Adrenal gland (tissue), 12 donors: ENCODE data around the gene ABCA1. TPM values are rescaled to one million over a fixed set of nuclear protein-coding genes. Genes with fewer than 3 reads are reported as not detected.
"Not testable (repeated sequence)": the region's sequence is repeated elsewhere in the genome, so short reads cannot be mapped to it uniquely, and the experiment has no call there.

Experiments used
- DNase-seq, 7 donors: peaks; one replicate each; pipeline ENCODE4 v3.0.0-alpha.2; 2019 to 2020
- H3K27ac ChIP-seq, 5 donors: fragments of 200-600 bp; sonication (generic) in 4 of 5; 1 replicate in 3 of 5; 2 replicates in 2 of 5; pipeline versions ENCODE4 v1.5.1 to v1.8.0; 2016 to 2020; ENCODE audit warnings: mild to moderate bottlenecking in 1 of 5
- H3K27me3 ChIP-seq: fragments of 200-600 bp; 2 replicates; pipeline ENCODE4 v1.8.0; 2021
- H3K36me3 ChIP-seq, 2 donors: fragments of 200-600 bp; replicated peaks in 1 of 2; 1 replicate in 1 of 2; 2 replicates in 1 of 2; pipeline versions ENCODE4 v1.5.1 to v1.8.0; 2018 to 2022
- H3K4me1 ChIP-seq, 2 donors: fragments of 200-600 bp; replicated peaks in 1 of 2; 1 replicate in 1 of 2; 2 replicates in 1 of 2; pipeline versions ENCODE4 v1.5.1 to v1.8.0; 2018 to 2021
- H3K4me3 ChIP-seq, 4 donors: fragments of 200-600 bp; sonication (generic) in 3 of 4; one replicate each; pipeline ENCODE4 v1.5.1; 2016 to 2018
- H3K9me3 ChIP-seq, 3 donors: fragments of 200-600 bp; sonication (generic) in 1 of 3; replicated peaks in 1 of 3; 1 replicate in 2 of 3; 2 replicates in 1 of 3; pipeline versions ENCODE4 v1.5.1 to v1.8.0; 2016 to 2021
- POLR2A ChIP-seq, 2 donors: fragments of 450-650 bp; IDR thresholded peaks; one replicate each; pipeline ENCODE4 v1.6.1; 2017; ENCODE audit warnings: antibody characterized with exemption in 2 of 2, mild to moderate bottlenecking in 2 of 2, moderate library complexity in 1 of 2
- WGBS, 4 donors: extraction: QIAGEN DNeasy Blood & Tissue Kit in 2 of 4; methylation state at CpG; one replicate each; pipeline versions ENCODE4 v1.1.5 to v1.1.7; 2013 to 2017; 5-methylcytosine and 5-hydroxymethylcytosine counted together
- intact Hi-C, 2 donors: fragments of 100-400 bp; cut with DNase I; formaldehyde crosslinking; loops; one replicate each; pipeline versions ENCODE4 v1.14.1 to v1.15.0; 2022 to 2023
- polyA plus RNA-seq, 3 donors: library from polyadenylated mRNA; stranded (reverse); fragments of 200-250 nt in 2 of 3; fragments of 350-450 nt in 1 of 3; fragmentation: Illumina TruSeq in 1 of 3; extraction: RNeasy Lipid Tissue Mini Kit (QIAGEN cat#74804) in 1 of 3; gene quantifications; one replicate each; pipeline ENCODE4 v1.2.3, GENCODE V29; 2013 to 2014
- total RNA-seq, 9 donors: library from RNA; depleted of rRNA in 4 of 9; stranded (reverse); fragments of >200 nt in 4 of 9; fragments of 120-200 nt in 1 of 9; fragmentation: NEBNext Ultra II Directional in 1 of 9; extraction: Animal tissue kit (Norgen Biotek cat#: 25700) in 1 of 9; gene quantifications; one replicate each; pipeline versions ENCODE4 v1.1.0 to v1.2.4, GENCODE V29; 2013 to 2023
- TF ChIP-seq, protein P1 (sequence below), 6 experiments: fragments of 450-650 bp in 4 of 6; fragments of 200-600 bp in 2 of 6; sonication (generic) in 1 of 6; IDR thresholded peaks; 1 replicate in 5 of 6; 2 replicates in 1 of 6; pipeline versions ENCODE4 v1.5.1 to v1.8.0; 2016 to 2021; ENCODE audit warnings: antibody characterized with exemption in 6 of 6, mild to moderate bottlenecking in 2 of 6, moderate library complexity in 1 of 6
- donor health status: healthy with polysubstance abuse.
- donor health status: Bipolar disorder and iron deficiency.
- donor health status: DM: yes; HTN: yes; CAD: no.
- donor health status: DM: no; HTN: no; CAD: no.
- donor health status: DM: no; HTN: no; CAD: no.
- donor health status: DM: yes; HTN: yes; CAD: no.

The ABCA1 gene
- total and polyA plus RNA-seq, 12 donors, result 26.8 to 446 (median 134) TPM

- peaks cover 49 to 54% of the 10 kb centered on the region in 2 donors for H3K4me1 ChIP-seq
- no peak overlapping the region for H3K4me3 ChIP-seq
- no peaks in the 10 kb centered on the region for H3K27me3 ChIP-seq
- WGBS, 4 donors, result 78 to 85% (median 83%) methylated on average over 5 of the region's 5 CpGs
- no peak for TF ChIP-seq POLR2A (IDR thresholded peaks at IDR 0.05)
- TF ChIP-seq, protein P1, sequence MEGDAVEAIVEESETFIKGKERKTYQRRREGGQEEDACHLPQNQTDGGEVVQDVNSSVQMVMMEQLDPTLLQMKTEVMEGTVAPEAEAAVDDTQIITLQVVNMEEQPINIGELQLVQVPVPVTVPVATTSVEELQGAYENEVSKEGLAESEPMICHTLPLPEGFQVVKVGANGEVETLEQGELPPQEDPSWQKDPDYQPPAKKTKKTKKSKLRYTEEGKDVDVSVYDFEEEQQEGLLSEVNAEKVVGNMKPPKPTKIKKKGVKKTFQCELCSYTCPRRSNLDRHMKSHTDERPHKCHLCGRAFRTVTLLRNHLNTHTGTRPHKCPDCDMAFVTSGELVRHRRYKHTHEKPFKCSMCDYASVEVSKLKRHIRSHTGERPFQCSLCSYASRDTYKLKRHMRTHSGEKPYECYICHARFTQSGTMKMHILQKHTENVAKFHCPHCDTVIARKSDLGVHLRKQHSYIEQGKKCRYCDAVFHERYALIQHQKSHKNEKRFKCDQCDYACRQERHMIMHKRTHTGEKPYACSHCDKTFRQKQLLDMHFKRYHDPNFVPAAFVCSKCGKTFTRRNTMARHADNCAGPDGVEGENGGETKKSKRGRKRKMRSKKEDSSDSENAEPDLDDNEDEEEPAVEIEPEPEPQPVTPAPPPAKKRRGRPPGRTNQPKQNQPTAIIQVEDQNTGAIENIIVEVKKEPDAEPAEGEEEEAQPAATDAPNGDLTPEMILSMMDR (IDR thresholded peaks at IDR 0.05), result no peak
- intact Hi-C loops, result no loop called here
- DNase-seq, result peak in 1 of 7 donors; percentile 0
- no peaks in the 10 kb centered on the region for H3K9me3 ChIP-seq
- H3K36me3 ChIP-seq, result peaks cover 0 to 82% of the 10 kb centered on the region in 2 donors
- peak overlapping the region in 3 of 5 donors; percentile 35 to 66 (median 61) for H3K27ac ChIP-seq
Measured at GRCh38 chr9:104856413-104856941, 71.5 kb downstream of the ABCA1 start.

- no peak for TF ChIP-seq POLR2A (IDR thresholded peaks at IDR 0.05)
- TF ChIP-seq, protein P1 (IDR thresholded peaks at IDR 0.05), result no peak
- peaks cover 55% of the 10 kb centered on the region in 2 donors for H3K4me1 ChIP-seq
Measured at GRCh38 chr9:104855807-104856206, 72.1 kb downstream of the ABCA1 start.

GRCh38 chr9:104855258-104855657, 72.7 kb downstream of the ABCA1 start:
- H3K4me3 ChIP-seq, H3K27me3 ChIP-seq, H3K9me3 ChIP-seq, intact Hi-C loops: not testable (repeated sequence)
- Histone ChIP-seq H3K36me3 (peaks cover 0 to 71% of the 10 kb centered on the region in 2 donors), H3K27ac (peak overlapping the region in 3 of 5 donors; percentile 30 to 66 (median 61)), H3K4me1 (peaks cover 51 to 56% of the 10 kb centered on the region in 2 donors)
- WGBS, 4 donors, result 57 to 75% (median 60%) methylated on average over 7 of the region's 7 CpGs
- DNase-seq, result peak in 6 of 7 donors; percentile 57 to 75 (median 64)

More at GRCh38 chr9:104855807-104856206, 72.1 kb downstream of the ABCA1 start:
- peak in 1 of 7 donors; percentile 53 for DNase-seq
- Histone ChIP-seq H3K27me3 (no peaks in the 10 kb centered on the region), H3K9me3 (no peaks in the 10 kb centered on the region), H3K4me3 (no peak overlapping the region), H3K27ac (peak overlapping the region in 3 of 5 donors; percentile 30 to 66 (median 61)), H3K36me3 (peaks cover 0 to 75% of the 10 kb centered on the region in 2 donors)
- 54 to 62% (median 57%) methylated on average over 3 of the region's 3 CpGs for WGBS, 4 donors
- intact Hi-C loops, result no loop called here

- DNase-seq, result peak in 1 of 7 donors; percentile 5
Measured at GRCh38 chr9:104854613-104855012, 73.3 kb downstream of the ABCA1 start.

More at GRCh38 chr9:104854613-104855012, 73.3 kb downstream of the ABCA1 start:
- TF ChIP-seq, protein P1 (IDR thresholded peaks at IDR 0.05), result no peak
- no peak for TF ChIP-seq POLR2A (IDR thresholded peaks at IDR 0.05)
- Histone ChIP-seq H3K27me3 (no peaks in the 10 kb centered on the region), H3K4me3 (no peak overlapping the region), H3K27ac (peak overlapping the region in 2 of 5 donors; percentile 30 to 61), H3K9me3 (no peaks in the 10 kb centered on the region), H3K36me3 (peaks cover 0 to 65% of the 10 kb centered on the region in 2 donors), H3K4me1 (peaks cover 44 to 53% of the 10 kb centered on the region in 2 donors)
- 98 to 100% (median 100%) methylated on average over 1 of the region's 1 CpG for WGBS, 4 donors
- intact Hi-C loops, result no loop called here
